SU-DHL-6 (cell line): ENCODE data around the gene ALDH3A1.

Experiments used
- H2AFZ ChIP-seq: fragments of 200-600 bp; sonication (generic); 2 replicates; pipeline ENCODE4 v1.6.1; 2014; ENCODE audit warnings: low read depth, mild to moderate bottlenecking, moderate library complexity, mixed read lengths, antibody characterized with exemption, low read length; ENCODE audit not compliant: severe bottlenecking
- H3F3A ChIP-seq: fragments of 200-600 bp; shearing (Covaris generic); 2 replicates; pipeline ENCODE4 v1.6.0; 2016; ENCODE audit warnings: antibody characterized with exemption, mild to moderate bottlenecking; ENCODE audit not compliant: insufficient read depth
- H3K27ac ChIP-seq: fragments of 200-600 bp; sonication (generic); 2 replicates; pipeline ENCODE4 v1.5.1; 2016; ENCODE audit warnings: low read depth, mild to moderate bottlenecking, low read length, moderate library complexity, mixed read lengths
- H3K27me3 ChIP-seq: fragments of 200-600 bp; sonication (generic), shearing (Covaris generic); 2 replicates; pipeline ENCODE4 v1.6.0; 2014; ENCODE audit warnings: mild to moderate bottlenecking, low read length
- H3K36me3 ChIP-seq: fragments of 200-600 bp; sonication (generic); 2 replicates; pipeline ENCODE4 v1.6.1; 2014; ENCODE audit warnings: mild to moderate bottlenecking, low read length, mixed read lengths
- H3K4me2 ChIP-seq: fragments of 300-600, 200-600 bp; shearing (Covaris generic), sonication (generic); 2 replicates; pipeline ENCODE4 v1.6.0; 2014; ENCODE audit warnings: low read length, low read depth, mild to moderate bottlenecking; ENCODE audit not compliant: poor library complexity, severe bottlenecking
- H3K4me3 ChIP-seq: fragments of 200-600 bp; sonication (generic); 2 replicates; pipeline ENCODE4 v1.5.1; 2014; ENCODE audit warnings: antibody characterized with exemption, low read length, mild to moderate bottlenecking, mixed read lengths; ENCODE audit not compliant: insufficient read depth, poor library complexity, severe bottlenecking
- H3K79me2 ChIP-seq: fragments of 200-600 bp; sonication (generic); 2 replicates; pipeline ENCODE4 v1.6.1; 2014; ENCODE audit warnings: mild to moderate bottlenecking, low read length, moderate library complexity; ENCODE audit not compliant: insufficient read depth
- H3K9ac ChIP-seq: fragments of 200-600 bp; sonication (generic); 2 replicates; pipeline ENCODE4 v1.7.0; 2014; ENCODE audit warnings: mild to moderate bottlenecking, low read length
- H3K9me2 ChIP-seq: fragments of 200-600 bp; sonication (generic); replicated peaks from 2 replicates; pipeline ENCODE4 v1.6.1; 2014; ENCODE audit warnings: low read length; ENCODE audit not compliant: insufficient read depth
- H3K9me3 ChIP-seq: fragments of 200-600 bp; sonication (generic); 2 replicates; pipeline ENCODE4 v1.6.1; 2014; ENCODE audit warnings: low read length, mixed read lengths; ENCODE audit not compliant: insufficient read depth
- H4K20me1 ChIP-seq: fragments of 200-600 bp; sonication (generic); 2 replicates; pipeline ENCODE4 v1.6.1; 2014; ENCODE audit warnings: low read depth, mild to moderate bottlenecking, antibody characterized with exemption, low read length, moderate library complexity, mixed read lengths
- CTCF ChIP-seq: fragments of 200-600 bp; sonication (generic); IDR thresholded peaks from one replicate; pipeline ENCODE4 v1.5.1; 2017; ENCODE audit warnings: antibody characterized with exemption, mild to moderate bottlenecking, low read length, moderate library complexity; ENCODE audit not compliant: insufficient read depth, poor library complexity, severe bottlenecking
- EZH2phosphoT487 ChIP-seq: fragments of 200-600 bp; sonication (generic), shearing (Covaris generic); conservative IDR thresholded peaks from 2 replicates; pipeline ENCODE4 v1.6.1; 2018; ENCODE audit warnings: mild to moderate bottlenecking, antibody characterized with exemption, low read length, moderate library complexity, mixed read lengths

The ALDH3A1 gene

GRCh38 chr17:19744922-19745757 lies 3.0 kb downstream of the ALDH3A1 start:
- H3F3A ChIP-seq: no peaks in the 10 kb centered on the region
- H3K27ac ChIP-seq: no peak overlapping the region
- TF ChIP-seq CTCF: no peak
- no peak for TF ChIP-seq EZH2phosphoT487
- H4K20me1 ChIP-seq: no peaks in the 10 kb centered on the region
- no peak overlapping the region for H3K9ac ChIP-seq
- H3K9me3 ChIP-seq: no peaks in the 10 kb centered on the region
- no peaks in the 10 kb centered on the region for H3K27me3 ChIP-seq
- no peaks in the 10 kb centered on the region for H3K9me2 ChIP-seq
- no peaks in the 10 kb centered on the region for H3K36me3 ChIP-seq
- no peak overlapping the region for H2AFZ ChIP-seq
- no peak overlapping the region for H3K4me2 ChIP-seq
- no peaks in the 10 kb centered on the region for H3K79me2 ChIP-seq
- H3K4me3 ChIP-seq: no peak overlapping the region

- no peak overlapping the region for H3K4me2 ChIP-seq
- no peaks in the 10 kb centered on the region for H3K27me3 ChIP-seq
- no peaks in the 10 kb centered on the region for H3K9me3 ChIP-seq
- no peaks in the 10 kb centered on the region for H3K79me2 ChIP-seq
- H3K36me3 ChIP-seq: no peaks in the 10 kb centered on the region
- no peak overlapping the region for H3K4me3 ChIP-seq
- H3K27ac ChIP-seq: no peak overlapping the region
- H3K9ac ChIP-seq: no peak overlapping the region
- no peaks in the 10 kb centered on the region for H3F3A ChIP-seq
- no peaks in the 10 kb centered on the region for H3K9me2 ChIP-seq
- no peaks in the 10 kb centered on the region for H4K20me1 ChIP-seq
- no peak overlapping the region for H2AFZ ChIP-seq
- TF ChIP-seq EZH2phosphoT487 (no peak), CTCF (no peak)
These were observed 3.6 kb downstream of the ALDH3A1 start for GRCh38 chr17:19744492-19744891.

- Histone ChIP-seq H3K27me3 (no peaks in the 10 kb centered on the region), H3K79me2 (no peaks in the 10 kb centered on the region), H3K4me2 (no peak overlapping the region), H3K27ac (no peak overlapping the region), H3K36me3 (no peaks in the 10 kb centered on the region), H3K9me2 (no peaks in the 10 kb centered on the region), H2AFZ (no peak overlapping the region), H4K20me1 (no peaks in the 10 kb centered on the region), H3F3A (no peaks in the 10 kb centered on the region), H3K9ac (no peak overlapping the region), H3K4me3 (no peak overlapping the region), H3K9me3 (no peaks in the 10 kb centered on the region)
- no peak for TF ChIP-seq CTCF
- TF ChIP-seq EZH2phosphoT487: no peak
These were observed 4.7 kb downstream of the ALDH3A1 start for GRCh38 chr17:19743101-19744100.
